Measurements from ENCODE around the gene DKK1.

DNA sequence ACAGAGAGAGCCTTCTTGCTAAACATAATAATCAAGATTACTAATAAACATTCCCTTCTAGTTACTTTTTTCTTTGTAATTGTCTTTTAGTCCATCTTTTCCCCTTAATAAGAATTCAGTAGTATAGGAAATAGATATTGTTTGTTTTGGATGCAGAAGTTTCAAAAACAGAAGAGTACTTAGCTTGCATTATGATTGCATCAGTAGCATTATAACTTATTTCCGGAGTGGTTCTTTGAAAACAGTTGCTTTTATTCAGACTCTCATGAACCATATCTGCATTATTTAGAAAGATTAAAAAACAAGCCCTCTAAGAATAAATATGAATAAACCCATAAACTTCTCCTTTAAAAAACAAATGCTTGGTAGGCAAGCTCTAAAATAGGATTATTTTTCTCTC lies 34.0 kb upstream of the DKK1 start:
- no peak for TF ChIP-seq EZH2 (IDR thresholded peaks at IDR 0.05; ENCODE audit: low read depth)
- no peak for TF ChIP-seq CTCF (conservative IDR thresholded peaks at IDR 0.05)

Measured in PC-9 (cell line).